GM18861 (cell line): Measurements from ENCODE around the gene MDK.
A peak's percentile ranks its signal among the peaks of the same experiment; 100 is the strongest.

Source experiments
- ATAC-seq: cut with Tn5 transposase; IDR thresholded peaks from one replicate; pipeline ENCODE4 v1.9.1; 2021; ENCODE audit not compliant: unreplicated experiment

Gene MDK

GRCh38 chr11:46347637-46348311 is 33.7 kb upstream of the MDK start:
- peak; percentile 2 for ATAC-seq

GRCh38 chr11:46348566-46349401 is 32.7 kb upstream of the MDK start:
- no peak for ATAC-seq

- ATAC-seq = no peak
Measured at GRCh38 chr11:46350695-46351094, 30.8 kb upstream of the MDK start.

- no peak for ATAC-seq
Measured at GRCh38 chr11:46351148-46351547, 30.3 kb upstream of the MDK start.

GRCh38 chr11:46351606-46352005 is 29.9 kb upstream of the MDK start:
- ATAC-seq = no peak

- ATAC-seq = no peak
Measured at GRCh38 chr11:46352063-46352841, 29.2 kb upstream of the MDK start.

- ATAC-seq = no peak
Measured at GRCh38 chr11:46353698-46354097, 27.8 kb upstream of the MDK start.

- ATAC-seq = no peak
Measured at GRCh38 chr11:46356924-46357482, 24.5 kb upstream of the MDK start.

- ATAC-seq = no peak
Measured at GRCh38 chr11:46357483-46357936, 24.0 kb upstream of the MDK start.

- ATAC-seq = no peak
Measured at GRCh38 chr11:46359953-46360352, 21.5 kb upstream of the MDK start.

GRCh38 chr11:46360878-46361277 is 20.6 kb upstream of the MDK start:
- no peak for ATAC-seq

- peak; percentile 84 for ATAC-seq
Measured at GRCh38 chr11:46361283-46362155, 19.9 kb upstream of the MDK start.

GRCh38 chr11:46362156-46363030 is 19.1 kb upstream of the MDK start:
- ATAC-seq = no peak

GRCh38 chr11:46363031-46363407 is 18.4 kb upstream of the MDK start:
- no peak for ATAC-seq

GRCh38 chr11:46363455-46364005 is 17.9 kb upstream of the MDK start:
- no peak for ATAC-seq

- ATAC-seq = no peak
Measured at GRCh38 chr11:46364056-46364455, 17.4 kb upstream of the MDK start.

GRCh38 chr11:46364791-46365190 is 16.7 kb upstream of the MDK start:
- ATAC-seq = no peak

- ATAC-seq = no peak
Measured at GRCh38 chr11:46366260-46366659, 15.2 kb upstream of the MDK start.

- ATAC-seq = no peak
Measured at GRCh38 chr11:46366661-46367161, 14.8 kb upstream of the MDK start.
